HEK293T (cell line): ENCODE data around the gene POMT1.

Experiments
- ARNT ChIP-seq: fragments of 450-650 bp; IDR thresholded peaks from 2 replicates; pipeline ENCODE4 v1.6.1; 2017; ENCODE audit warnings: mild to moderate bottlenecking
- BHLHE40 ChIP-seq: fragments of 450-650 bp; IDR thresholded peaks from 2 replicates; pipeline ENCODE4 v1.6.1; 2016; ENCODE audit warnings: mild to moderate bottlenecking, moderate library complexity, borderline replicate concordance
- ELF4 ChIP-seq: fragments of 450-650 bp; IDR thresholded peaks from 2 replicates; pipeline ENCODE4 v1.6.1; 2017; ENCODE audit warnings: antibody characterized with exemption
- FOXA1 ChIP-seq: fragments of 450-650 bp; IDR thresholded peaks from 2 replicates; pipeline ENCODE4 v1.6.1; 2016; ENCODE audit warnings: mild to moderate bottlenecking
- FOXK2 ChIP-seq: fragments of 450-650 bp; IDR thresholded peaks from 2 replicates; pipeline ENCODE4 v1.6.1; 2016; ENCODE audit warnings: mild to moderate bottlenecking
- FOXM1 ChIP-seq: fragments of 450-650 bp; IDR thresholded peaks from 2 replicates; pipeline ENCODE4 v1.6.1; 2017; ENCODE audit warnings: mild to moderate bottlenecking, borderline replicate concordance
- L3MBTL2 ChIP-seq: fragments of 450-650 bp; conservative IDR thresholded peaks from 2 replicates; pipeline ENCODE4 v1.6.1; 2016; ENCODE audit warnings: mild to moderate bottlenecking
- LEF1 ChIP-seq: fragments of 450-650 bp; IDR thresholded peaks from 2 replicates; pipeline ENCODE4 v1.6.1; 2017; ENCODE audit warnings: mild to moderate bottlenecking, borderline replicate concordance
- NFRKB ChIP-seq: fragments of 450-650 bp; IDR thresholded peaks from 2 replicates; pipeline ENCODE4 v1.6.1; 2016; ENCODE audit warnings: mild to moderate bottlenecking, moderate library complexity
- SP1 ChIP-seq: fragments of 450-650 bp; IDR thresholded peaks from 2 replicates; pipeline ENCODE4 v1.6.1; 2017
- SUZ12 ChIP-seq: fragments of 450-650 bp; IDR thresholded peaks from 2 replicates; pipeline ENCODE4 v1.6.1; 2016; ENCODE audit warnings: mild to moderate bottlenecking
- TARDBP ChIP-seq: fragments of 450-650 bp; IDR thresholded peaks from 2 replicates; pipeline ENCODE4 v1.6.1; 2016
- ZNF384 ChIP-seq: fragments of 450-650 bp; IDR thresholded peaks from 2 replicates; pipeline ENCODE4 v1.6.1; 2016
- TF ChIP-seq, protein P1 (sequence below): fragments of 450-650 bp; IDR thresholded peaks from 2 replicates; pipeline ENCODE4 v1.6.1; 2016

DNA sequence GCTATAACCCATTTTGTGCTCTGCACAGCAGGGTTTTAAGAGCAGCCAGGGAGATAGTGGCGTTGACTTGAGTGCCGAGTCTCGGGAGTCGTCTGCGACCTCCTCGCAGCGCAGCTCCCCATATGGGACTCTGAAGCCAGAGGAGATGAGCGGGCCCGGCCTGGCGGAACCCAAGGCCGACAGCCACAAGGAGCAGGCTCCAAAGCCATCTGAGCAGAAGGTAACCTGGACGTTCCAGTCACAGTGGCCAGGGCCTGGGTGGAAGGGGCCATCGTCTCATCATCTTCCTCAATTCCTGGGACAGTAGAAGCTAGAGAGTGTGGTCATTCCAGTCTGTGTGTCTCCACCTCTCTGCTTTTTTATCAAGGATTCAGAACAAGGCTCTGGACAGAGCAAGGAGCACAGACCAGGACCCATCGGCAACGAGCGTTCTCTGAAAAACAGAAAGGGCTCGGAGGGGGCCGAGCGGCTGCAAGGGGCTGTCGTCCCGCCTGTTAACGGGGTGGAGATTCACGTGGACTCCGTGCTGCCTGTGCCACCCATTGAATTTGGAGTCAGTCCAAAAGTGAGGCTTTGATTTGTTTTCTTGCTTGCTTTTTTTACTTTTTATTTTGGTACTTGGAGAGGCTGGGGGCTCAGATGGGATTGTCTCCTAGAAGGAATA is 20.2 kb upstream of the POMT1 start:
- no peak for TF ChIP-seq ARNT
- TF ChIP-seq ELF4, result no peak
- no peak for TF ChIP-seq NFRKB
- no peak for TF ChIP-seq FOXM1
- no peak for TF ChIP-seq SP1
- no peak for TF ChIP-seq ZNF384
- no peak for TF ChIP-seq FOXK2
- TF ChIP-seq SUZ12, result no peak
- TF ChIP-seq LEF1, result no peak
- TF ChIP-seq FOXA1, result no peak
- no peak for TF ChIP-seq BHLHE40
- TF ChIP-seq L3MBTL2, result no peak
- TF ChIP-seq TARDBP, result no peak
- TF ChIP-seq, protein P1, sequence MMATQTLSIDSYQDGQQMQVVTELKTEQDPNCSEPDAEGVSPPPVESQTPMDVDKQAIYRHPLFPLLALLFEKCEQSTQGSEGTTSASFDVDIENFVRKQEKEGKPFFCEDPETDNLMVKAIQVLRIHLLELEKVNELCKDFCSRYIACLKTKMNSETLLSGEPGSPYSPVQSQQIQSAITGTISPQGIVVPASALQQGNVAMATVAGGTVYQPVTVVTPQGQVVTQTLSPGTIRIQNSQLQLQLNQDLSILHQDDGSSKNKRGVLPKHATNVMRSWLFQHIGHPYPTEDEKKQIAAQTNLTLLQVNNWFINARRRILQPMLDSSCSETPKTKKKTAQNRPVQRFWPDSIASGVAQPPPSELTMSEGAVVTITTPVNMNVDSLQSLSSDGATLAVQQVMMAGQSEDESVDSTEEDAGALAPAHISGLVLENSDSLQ, result no peak
